ENCODE results near the gene ASRGL1.

Gene ASRGL1

DNA sequence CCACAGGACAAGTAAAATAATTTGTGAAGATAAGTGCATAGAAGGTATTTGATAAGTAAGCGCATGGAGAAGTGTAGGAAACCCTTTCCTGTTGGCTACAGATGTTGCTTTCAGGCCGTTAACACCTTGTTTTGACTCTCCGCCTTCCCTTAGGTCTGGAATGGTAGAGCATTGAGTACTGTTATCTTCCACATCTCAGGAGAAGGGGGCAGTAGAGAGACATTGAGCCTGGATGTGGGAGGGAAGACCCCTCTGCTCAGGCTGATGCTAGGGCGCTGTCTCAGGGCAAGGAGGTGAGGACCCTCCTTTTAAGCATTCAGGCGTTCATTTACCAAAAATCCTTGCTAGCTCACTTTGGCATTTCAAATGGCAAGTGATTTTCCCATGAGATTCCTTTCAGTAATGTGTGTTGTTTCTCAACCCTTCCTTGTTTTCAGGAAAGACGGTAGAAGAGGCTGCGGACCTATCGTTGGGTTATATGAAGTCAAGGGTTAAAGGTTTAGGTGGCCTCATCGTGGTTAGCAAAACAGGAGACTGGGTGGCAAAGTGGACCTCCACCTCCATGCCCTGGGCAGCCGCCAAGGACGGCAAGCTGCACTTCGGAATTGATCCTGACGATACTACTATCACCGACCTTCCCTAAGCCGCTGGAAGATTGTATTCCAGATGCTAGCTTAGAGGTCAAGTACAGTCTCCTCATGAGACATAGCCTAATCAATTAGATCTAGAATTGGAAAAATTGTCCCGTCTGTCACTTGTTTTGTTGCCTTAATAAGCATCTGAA is 54.6 kb downstream of the ASRGL1 start:
- TF ChIP-seq, protein P1, sequence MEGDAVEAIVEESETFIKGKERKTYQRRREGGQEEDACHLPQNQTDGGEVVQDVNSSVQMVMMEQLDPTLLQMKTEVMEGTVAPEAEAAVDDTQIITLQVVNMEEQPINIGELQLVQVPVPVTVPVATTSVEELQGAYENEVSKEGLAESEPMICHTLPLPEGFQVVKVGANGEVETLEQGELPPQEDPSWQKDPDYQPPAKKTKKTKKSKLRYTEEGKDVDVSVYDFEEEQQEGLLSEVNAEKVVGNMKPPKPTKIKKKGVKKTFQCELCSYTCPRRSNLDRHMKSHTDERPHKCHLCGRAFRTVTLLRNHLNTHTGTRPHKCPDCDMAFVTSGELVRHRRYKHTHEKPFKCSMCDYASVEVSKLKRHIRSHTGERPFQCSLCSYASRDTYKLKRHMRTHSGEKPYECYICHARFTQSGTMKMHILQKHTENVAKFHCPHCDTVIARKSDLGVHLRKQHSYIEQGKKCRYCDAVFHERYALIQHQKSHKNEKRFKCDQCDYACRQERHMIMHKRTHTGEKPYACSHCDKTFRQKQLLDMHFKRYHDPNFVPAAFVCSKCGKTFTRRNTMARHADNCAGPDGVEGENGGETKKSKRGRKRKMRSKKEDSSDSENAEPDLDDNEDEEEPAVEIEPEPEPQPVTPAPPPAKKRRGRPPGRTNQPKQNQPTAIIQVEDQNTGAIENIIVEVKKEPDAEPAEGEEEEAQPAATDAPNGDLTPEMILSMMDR (IDR thresholded peaks at IDR 0.05; ENCODE audit: borderline replicate concordance, insufficient read depth, low read depth, low read length) = no peak

DNA sequence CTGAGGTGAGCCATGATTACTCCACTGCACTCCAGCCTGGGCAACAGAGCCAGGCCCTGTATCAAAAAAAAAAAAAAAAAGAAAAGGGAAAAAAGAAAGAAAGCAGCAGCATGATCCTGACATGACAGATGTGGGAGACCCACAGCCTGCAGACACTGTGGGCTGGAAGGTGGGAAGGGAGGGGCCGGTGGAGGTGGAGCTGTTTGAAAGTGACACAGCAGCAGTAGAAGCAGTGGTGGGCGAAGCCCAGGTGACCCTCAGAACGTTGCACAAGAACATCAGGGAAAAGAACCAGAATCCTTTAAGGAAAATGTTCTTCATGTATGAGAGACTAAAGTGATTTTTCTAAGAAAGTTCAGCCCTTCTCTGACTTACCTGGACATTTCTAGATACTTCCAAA is 55.3 kb downstream of the ASRGL1 start:
- TF ChIP-seq, protein P1 (IDR thresholded peaks at IDR 0.05; ENCODE audit: borderline replicate concordance, insufficient read depth, low read depth, low read length) = no peak

More for the DNA sequence above, 54.6 kb downstream of the ASRGL1 start:
- no peak overlapping the region for H3K4me3 ChIP-seq (ENCODE audit: low read depth, low read length)

DNA sequence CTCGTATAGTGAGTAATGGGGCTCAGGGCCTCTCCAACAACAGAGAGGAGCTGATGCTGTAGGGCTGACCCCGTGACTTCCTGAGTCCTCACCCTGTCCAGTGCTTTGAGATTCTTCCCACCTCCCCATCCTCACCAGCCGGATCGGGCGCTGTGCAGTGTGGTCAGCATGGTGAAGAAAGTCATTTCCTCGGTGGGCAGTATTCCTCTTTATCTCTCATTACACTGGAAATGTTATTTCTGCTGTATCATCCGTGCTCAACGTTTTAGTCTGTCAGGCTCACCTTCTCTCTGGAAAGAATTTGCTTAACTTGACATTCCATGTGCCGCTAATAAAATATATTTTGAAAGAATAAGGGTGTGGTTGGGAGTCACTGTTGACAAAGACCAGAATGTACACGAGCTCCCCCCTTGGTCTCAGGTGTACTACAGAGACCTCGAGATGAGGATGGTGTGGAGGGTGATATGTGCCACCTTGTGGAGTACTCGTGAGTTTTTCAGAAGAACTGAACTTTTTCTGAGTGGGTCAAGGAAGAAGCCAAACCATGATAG is 55.9 kb downstream of the ASRGL1 start:
- H3K4me3 ChIP-seq (ENCODE audit: low read depth, low read length) = no peak overlapping the region
- TF ChIP-seq, protein P1 (IDR thresholded peaks at IDR 0.05; ENCODE audit: borderline replicate concordance, insufficient read depth, low read depth, low read length) = peak; percentile 36; the same call in 1 of the 2 replicates

More for the DNA sequence above, 55.3 kb downstream of the ASRGL1 start:
- no peak overlapping the region for H3K4me3 ChIP-seq (ENCODE audit: low read depth, low read length)

DNA sequence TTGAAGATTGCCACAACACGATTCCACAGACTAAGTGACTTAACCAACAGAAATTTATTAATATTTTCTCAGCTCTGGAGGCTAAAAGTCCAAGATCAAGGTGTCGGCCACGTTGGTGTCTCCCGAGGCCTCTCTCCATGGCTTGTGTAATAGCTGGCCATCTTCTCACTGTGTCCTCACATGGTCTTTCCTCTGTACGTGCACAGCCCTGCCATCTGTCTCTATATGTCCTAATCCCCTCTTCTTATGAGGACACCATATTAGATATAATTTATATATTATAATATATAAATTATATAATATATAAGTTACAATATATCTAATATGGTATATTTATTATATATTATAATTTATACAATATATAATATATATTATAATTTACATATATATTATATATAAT is 56.5 kb downstream of the ASRGL1 start:
- TF ChIP-seq, protein P1 (IDR thresholded peaks at IDR 0.05; ENCODE audit: borderline replicate concordance, insufficient read depth, low read depth, low read length) = no peak
- H3K4me3 ChIP-seq (ENCODE audit: low read depth, low read length) = no peak overlapping the region

DNA sequence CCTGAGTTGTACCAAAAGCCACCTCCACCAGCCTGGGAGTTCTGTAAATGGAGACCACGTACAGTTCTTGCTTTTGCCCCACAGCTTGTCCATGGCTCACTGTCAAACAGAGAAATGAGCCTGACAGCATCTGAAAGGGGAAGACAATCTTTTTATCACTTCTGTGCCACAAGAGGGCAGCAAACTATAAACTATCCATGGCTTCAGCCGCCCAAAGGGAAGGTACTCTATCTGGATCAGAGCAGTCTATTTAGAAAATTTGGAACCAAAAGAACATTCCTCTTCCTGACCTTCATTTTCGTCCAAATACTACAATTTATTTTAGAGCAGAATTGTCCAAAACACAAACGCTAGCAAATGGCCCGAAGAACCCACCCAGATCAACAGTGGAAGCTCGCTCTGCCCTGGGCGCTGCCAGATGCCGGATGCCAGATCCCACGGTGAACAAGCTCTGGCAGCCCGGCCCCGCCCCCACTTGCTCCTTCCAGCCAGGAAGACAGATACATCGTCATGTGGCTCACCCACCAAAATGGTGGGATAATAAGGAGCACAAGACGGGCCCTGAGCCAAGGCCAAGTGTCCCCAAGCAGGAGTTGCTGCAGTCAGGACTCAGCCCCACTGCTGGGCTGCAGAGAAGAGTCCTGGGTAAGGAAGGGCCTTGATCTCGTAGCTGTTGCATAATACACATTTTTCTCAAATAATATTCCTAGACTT is 57.7 kb downstream of the ASRGL1 start:
- TF ChIP-seq, protein P1 (IDR thresholded peaks at IDR 0.05; ENCODE audit: borderline replicate concordance, insufficient read depth, low read depth, low read length) = peak; percentile 53; the same call in 1 of the 2 replicates
- H3K4me3 ChIP-seq (ENCODE audit: low read depth, low read length) = no peak overlapping the region

DNA sequence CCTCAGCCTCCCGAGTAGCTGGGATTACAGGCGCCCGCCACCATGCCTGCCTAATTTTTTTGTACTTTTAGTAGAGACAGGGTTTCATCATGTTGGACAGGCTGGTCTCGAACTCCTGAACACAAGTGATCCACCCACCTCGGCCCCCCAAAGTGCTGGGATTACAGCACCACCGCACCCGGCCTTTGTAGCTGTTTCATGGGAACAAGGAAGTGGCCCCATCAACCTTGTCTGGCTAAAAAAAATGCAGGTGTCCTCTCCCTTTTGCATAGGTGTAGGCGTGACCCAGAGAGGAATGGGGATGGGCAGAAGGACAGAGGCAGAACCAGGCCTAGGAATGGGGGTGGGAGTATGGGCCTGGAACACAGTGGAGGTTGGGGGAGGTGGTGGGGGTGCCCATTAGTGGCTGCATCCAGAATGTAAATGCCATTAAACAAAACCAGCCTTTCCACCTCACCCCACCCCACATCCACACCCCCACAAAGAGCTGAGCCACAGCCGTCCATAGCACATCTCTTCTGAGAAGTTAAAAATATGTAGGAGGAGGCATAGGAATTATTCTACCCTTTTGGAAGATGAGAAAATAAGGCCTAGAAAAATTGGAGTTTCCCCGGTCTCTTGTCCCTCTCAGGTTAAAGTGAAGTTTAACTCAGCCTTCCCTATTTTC is 58.8 kb downstream of the ASRGL1 start:
- TF ChIP-seq, protein P1 (IDR thresholded peaks at IDR 0.05; ENCODE audit: borderline replicate concordance, insufficient read depth, low read depth, low read length) = no peak
- H3K4me3 ChIP-seq (ENCODE audit: low read depth, low read length) = no peak overlapping the region
